Stimulated activated CD8-positive, alpha-beta memory T cell treated with anti-CD3 and anti-CD28 coated beads, Interleukin-15, amount 100 ng/mL, for 24 hours (primary cell): Measurements from ENCODE around the gene CDCA5.

Experiments
- DNase-seq: peaks from one replicate; pipeline ENCODE4 v3.0.0-alpha.2; 2020; ENCODE audit warnings: low read depth

Gene CDCA5

DNA sequence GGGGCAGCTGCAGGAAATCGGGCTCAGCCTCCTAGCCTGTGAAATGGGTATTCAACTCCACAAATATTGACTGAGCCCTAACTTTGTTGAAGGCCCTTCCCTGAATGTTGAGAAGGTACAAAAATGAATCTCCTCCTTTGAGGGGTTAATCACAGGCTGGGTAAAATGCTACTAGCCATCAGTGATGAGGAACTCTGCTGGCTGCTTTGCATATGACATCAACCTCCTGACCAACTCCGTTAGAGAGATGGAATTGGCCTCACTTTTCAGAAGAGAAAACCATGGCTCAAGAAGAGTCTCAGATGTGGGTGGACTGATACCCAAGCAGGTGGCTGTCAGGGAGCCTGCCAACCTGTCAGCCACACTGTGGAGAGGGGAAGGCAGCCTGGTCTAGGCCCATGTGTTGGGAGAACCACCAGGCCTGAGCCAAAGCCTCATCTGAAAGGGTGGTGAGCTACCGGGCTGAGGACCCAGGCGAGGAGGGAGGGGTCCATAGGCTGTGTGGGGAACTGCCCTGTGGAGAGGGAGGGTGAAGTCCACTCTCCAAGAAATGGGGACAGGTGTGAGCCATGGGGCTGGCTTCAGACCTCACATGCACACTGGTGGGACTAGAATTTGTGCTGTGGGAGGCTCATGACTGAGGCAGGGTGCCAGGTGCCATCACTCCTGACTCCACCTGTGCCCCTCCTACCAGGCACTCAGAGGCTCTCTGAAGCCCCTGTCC is 11.8 kb downstream of the CDCA5 start:
- no peak for DNase-seq

DNA sequence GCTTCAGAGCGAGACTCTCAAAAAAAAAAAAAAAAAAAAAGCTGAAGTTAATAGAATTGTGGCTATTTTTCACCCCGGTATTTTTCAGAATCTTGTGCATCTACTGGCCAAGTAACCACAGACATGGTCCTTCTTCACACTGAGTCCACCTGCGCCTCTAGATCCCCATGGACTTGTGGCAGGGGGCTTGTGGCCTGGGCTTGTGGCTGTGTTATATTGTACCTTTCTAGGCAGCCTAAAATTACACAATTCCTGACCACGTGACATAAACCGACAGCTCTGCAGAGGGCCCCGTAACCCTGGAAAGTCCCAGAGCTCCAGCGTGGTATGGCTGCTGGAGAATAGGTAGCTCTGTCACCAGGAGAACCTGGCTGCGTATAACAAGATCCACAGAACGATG is 14.6 kb downstream of the CDCA5 start:
- DNase-seq: no peak

DNA sequence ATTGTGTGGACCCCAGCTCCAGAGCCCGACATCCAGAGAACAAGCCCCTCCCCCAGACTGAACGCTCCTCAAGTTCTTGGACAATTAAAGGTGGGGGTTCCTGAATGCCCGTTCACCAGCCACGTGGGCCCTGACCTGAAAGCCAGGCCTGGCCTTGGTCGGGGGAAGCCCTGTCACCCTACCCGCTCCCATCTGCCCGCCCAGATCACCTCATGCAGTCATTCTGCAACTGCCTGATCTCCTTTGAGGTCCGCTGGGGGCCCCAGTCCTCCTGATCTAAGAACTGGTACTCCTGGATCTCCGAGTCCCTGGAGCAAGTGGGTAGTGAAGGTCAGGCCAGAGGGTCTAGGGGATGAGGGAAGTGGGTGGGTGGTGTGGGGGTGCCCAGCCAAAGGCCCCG is 16.4 kb downstream of the CDCA5 start:
- DNase-seq: no peak

DNA sequence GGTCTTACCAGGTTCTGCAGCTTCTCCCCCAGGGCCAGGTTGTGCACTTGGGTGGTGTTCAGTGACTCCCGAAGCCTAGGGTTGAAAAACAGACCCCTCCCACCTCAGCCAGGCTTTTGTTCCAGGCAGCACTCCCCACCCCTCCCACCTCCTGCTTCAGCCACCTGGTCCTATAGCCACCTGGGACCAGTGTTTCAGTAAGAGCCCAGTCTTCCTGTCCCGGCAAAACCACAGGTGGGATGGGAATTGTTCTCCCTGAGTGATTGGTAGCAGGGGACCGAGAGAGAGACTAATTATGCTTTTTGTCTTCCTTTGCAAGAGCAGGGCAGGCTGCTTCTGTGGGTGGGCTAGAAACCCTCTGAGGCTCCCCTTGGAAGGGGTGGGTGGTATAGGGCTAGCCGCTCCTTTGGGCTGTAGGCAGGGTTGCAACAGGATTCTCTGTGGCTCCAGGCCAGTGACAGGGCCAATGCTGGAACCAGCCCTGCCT is 17.0 kb downstream of the CDCA5 start:
- DNase-seq: no peak

DNA sequence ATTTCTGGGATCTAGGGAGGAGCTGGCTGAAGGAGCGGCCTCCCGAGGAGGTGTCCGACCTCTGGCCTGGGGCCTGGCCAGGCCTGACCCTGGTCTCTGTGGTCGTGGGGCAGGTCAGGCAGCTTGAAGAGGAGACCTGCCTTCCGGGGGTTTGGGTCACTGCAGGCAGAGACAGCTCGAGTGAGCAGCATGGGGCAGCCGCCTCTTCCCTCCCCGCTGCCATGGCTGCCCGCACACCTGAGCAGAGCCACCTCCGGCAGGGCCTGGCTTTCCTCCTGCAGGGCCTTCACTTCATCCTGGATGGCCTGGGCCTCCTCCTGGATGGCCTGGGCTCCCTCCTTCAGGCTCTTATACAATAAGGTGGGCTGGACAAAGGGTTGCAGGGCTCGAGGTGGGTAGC is 17.5 kb downstream of the CDCA5 start:
- DNase-seq: no peak

GRCh38 chr11:65065851-65066250 is 18.0 kb downstream of the CDCA5 start:
- no peak for DNase-seq

- no peak for DNase-seq
Observed at GRCh38 chr11:65064847-65065240, 19.0 kb downstream of the CDCA5 start.

DNA sequence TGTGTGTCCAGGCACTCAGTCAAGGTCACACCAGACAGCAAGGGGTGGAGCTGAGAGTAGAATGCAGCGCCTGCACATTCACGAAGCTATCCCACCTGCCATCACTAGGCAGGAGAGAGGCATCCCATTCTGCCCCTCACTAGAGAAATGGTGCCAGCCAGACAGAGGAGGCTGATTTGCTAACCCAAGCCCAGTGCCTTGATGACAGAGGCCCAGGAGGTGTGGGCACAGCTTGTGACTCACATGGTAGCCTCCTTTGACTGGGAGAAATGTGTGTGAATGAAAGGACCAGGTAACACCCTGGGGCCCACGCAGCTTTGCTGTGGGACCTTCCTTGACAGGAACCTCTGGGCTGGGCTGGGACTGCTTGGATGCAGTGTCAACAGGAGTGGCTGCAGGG is 20.3 kb downstream of the CDCA5 start:
- DNase-seq: no peak

DNA sequence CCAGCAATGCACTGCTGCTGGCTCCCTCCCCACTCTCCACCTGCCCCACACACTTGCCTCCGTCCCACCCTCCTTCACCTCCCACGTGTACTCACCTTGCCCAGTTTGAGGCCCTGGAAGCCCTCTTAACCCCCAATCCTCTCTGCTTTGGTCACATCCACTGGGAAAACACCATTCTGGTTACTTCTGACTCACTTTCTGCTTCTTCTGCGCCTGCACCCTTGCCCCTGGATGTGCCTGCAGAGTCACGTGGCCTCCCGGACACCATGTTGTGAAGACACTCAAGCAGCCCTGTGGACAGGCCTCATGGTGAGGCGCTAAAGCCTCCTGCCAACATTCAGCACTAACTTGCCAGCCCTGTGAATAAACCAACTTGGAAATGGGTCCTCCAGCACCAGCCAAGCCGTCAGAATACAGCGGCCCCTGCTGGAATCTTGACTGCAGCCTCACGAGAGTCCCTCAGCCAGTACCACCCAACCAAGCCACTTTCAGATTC is 22.9 kb downstream of the CDCA5 start:
- DNase-seq: no peak

DNA sequence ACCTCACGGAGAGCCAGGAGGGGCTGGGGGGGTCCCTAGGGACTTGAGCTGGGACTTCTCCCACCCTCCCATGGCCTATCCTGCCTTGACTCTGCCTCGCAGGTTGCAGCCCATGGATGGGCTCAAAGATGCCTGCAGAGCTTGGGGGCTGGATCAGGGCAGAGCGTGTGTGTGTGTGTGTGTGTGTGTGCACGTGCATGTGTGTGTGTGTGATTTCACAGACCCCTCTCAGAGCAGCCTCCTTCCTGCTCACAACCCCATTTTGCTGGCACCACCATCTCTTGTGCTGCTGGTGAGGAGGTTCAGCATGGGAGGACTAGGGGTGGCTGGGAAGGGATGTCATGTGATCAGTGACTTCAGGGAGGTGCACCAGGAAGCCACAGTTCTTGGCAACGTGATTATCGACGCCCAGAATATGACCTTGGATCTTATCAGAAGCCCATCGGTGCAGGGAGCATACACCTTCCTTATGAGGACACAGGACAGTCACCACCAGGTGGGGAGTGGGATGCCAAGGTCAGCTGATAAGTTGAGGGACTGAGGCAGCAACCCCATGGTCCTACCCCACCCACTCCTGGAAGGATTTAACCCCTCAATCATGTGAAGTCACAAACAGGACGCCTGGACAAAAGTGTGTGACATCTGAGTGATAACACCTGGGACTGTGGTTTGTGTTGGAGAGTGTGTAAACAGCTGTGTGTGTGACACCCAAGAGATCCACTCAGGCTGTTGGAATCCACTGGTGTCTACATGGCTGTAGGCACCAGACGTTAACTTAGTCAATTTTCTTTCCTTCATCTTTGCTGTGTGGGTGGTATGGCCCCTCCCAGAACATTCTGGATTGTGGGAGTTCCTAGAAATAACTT is 23.6 kb downstream of the CDCA5 start:
- DNase-seq: no peak

- no peak for DNase-seq
Observed at GRCh38 chr11:65059523-65059922, 24.3 kb downstream of the CDCA5 start.

GRCh38 chr11:65058419-65059054 is 25.3 kb downstream of the CDCA5 start, which contains the start of gene NAALADL1:
NAALADL1 (minus strand) TSS chr11:65058553; CDS start chr11:65058521, 32 bp downstream.
- DNase-seq: no peak

DNA sequence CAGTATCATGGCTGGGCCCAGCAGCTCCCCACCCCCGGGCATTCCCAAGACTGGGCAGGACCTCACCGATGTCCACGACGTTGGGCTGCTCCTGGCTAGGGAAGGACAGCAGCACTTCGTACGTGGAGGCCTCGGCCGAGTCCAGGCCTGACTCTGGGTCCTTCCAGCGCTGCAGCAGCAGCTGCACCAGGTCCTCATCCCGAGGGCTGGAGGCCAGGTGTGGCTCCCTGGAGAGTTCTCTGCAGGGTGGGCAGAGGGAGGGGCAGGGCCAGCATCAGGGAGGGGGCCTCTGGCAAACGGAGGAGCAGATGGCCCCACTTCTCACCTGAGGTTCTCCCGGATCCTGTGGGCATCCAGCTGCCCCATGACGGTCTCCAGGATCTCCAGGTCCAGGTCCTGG is 25.8 kb downstream of the CDCA5 start:
- no peak for DNase-seq

- no peak for DNase-seq
Observed at GRCh38 chr11:65057526-65057925, 26.3 kb downstream of the CDCA5 start.

DNA sequence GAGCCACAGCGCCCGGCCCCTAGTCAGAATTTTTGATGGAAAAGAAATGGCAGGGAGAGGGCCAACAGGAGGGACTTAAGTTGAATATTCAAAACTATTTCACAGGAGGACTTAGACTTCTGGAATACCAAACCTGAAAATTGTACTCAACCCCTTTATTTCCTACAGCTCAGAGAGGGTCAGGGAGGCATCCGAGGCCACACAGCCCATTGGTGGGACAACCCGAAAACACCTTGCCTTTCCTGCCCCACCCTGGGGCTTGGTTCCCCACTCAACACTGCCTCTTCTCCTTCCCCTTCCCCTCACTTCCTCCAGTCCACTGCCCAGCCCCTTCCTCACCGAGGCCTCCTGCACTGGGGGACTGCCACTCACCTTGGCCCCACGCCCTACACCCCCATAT is 26.8 kb downstream of the CDCA5 start:
- DNase-seq: no peak

GRCh38 chr11:65055538-65055937 is 28.3 kb downstream of the CDCA5 start:
- no peak for DNase-seq

- no peak for DNase-seq
Observed at GRCh38 chr11:65053827-65054508, 29.9 kb downstream of the CDCA5 start.

GRCh38 chr11:65051398-65051858 is 32.4 kb downstream of the CDCA5 start:
- DNase-seq: no peak

GRCh38 chr11:65047581-65048422 is 36.0 kb downstream of the CDCA5 start:
- DNase-seq: no peak

DNA sequence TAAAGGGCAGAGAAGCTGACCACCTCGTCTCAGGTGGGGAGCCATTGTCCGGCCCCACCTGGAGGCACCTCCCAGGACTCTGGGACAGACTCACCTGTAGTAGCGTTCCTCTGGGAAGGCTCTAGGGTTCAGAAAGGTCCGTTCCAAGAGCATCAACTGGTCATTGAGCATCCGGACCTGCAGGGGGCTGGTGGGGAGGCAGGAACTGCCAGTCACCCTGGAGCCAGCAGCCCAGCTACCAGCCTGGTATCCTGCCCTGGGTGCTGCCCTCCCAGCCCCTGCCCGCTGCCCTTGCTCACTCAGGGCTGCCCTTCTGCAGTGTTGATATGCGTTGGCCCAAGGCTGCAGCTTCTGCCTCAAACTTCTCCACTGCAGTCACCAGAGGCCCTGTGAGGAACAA is 38.1 kb downstream of the CDCA5 start:
- no peak for DNase-seq

- no peak for DNase-seq
Observed at GRCh38 chr11:65045061-65045460, 38.8 kb downstream of the CDCA5 start.
